Tibial nerve (tissue), 4 donors: Measurements from ENCODE around the gene MBD3L2B. TPM values are rescaled to one million over a fixed set of nuclear protein-coding genes. Genes with fewer than 3 reads are reported as not detected.

Experiments
- DNase-seq, 2 donors: peaks; one replicate each; pipeline ENCODE4 v3.0.0-alpha.2; 2019; ENCODE audit warnings: low spot score in 2 of 2
- H3K27ac ChIP-seq, 4 donors: fragments of 200-600 bp; sonication (generic) in 3 of 4; one replicate each; pipeline ENCODE4 v1.5.1; 2017 to 2019; ENCODE audit warnings: mild to moderate bottlenecking in 1 of 4
- H3K27me3 ChIP-seq, 2 donors: fragments of 200-600 bp; sonication (generic) in 1 of 2; one replicate each; pipeline versions ENCODE4 v1.5.1 to v1.6.0; 2017 to 2019
- H3K36me3 ChIP-seq, 3 donors: fragments of 200-600 bp; sonication (generic); one replicate each; pipeline ENCODE4 v1.5.1; 2018 to 2019
- H3K4me1 ChIP-seq, 4 donors: fragments of 200-600 bp; sonication (generic) in 3 of 4; one replicate each; pipeline ENCODE4 v1.5.1; 2017 to 2019
- H3K4me3 ChIP-seq, 4 donors: fragments of 200-600 bp; sonication (generic) in 3 of 4; one replicate each; pipeline ENCODE4 v1.5.1; 2017 to 2019; ENCODE audit warnings: mild to moderate bottlenecking in 1 of 4, moderate library complexity in 1 of 4
- H3K9me3 ChIP-seq, 4 donors: fragments of 200-600 bp; sonication (generic) in 3 of 4; one replicate each; pipeline ENCODE4 v1.5.1; 2017 to 2019
- EP300 ChIP-seq, 2 donors: sonication (generic); formaldehyde crosslinking; IDR thresholded peaks; one replicate each; pipeline ENCODE4 v1.6.1; 2017; ENCODE audit warnings: antibody characterized with exemption in 2 of 2, mild to moderate bottlenecking in 1 of 2
- POLR2A ChIP-seq, 2 donors: fragments of 450-650 bp; IDR thresholded peaks; one replicate each; pipeline ENCODE4 v1.6.1; 2017; ENCODE audit warnings: antibody characterized with exemption in 2 of 2, mild to moderate bottlenecking in 2 of 2, moderate library complexity in 2 of 2
- WGBS, 2 donors: methylation state at CpG; one replicate each; pipeline ENCODE4 v1.1.5; 2018; 5-methylcytosine and 5-hydroxymethylcytosine counted together
- total RNA-seq, 4 donors: library from RNA; depleted of rRNA; stranded (reverse); fragments of >200 nt; gene quantifications; one replicate each; pipeline ENCODE4 v1.1.0, GENCODE V29; 2016
- TF ChIP-seq, protein P1 (sequence below), 5 experiments: fragments of 200-600 bp in 3 of 5; fragments of 450-650 bp in 2 of 5; sonication (generic) in 3 of 5; IDR thresholded peaks; one replicate each; pipeline ENCODE4 v1.5.1; 2016 to 2019; ENCODE audit warnings: antibody characterized with exemption in 5 of 5, mild to moderate bottlenecking in 3 of 5, moderate library complexity in 2 of 5

Gene MBD3L2B
- total RNA-seq, 4 donors from 2014 or later = not detected

DNA sequence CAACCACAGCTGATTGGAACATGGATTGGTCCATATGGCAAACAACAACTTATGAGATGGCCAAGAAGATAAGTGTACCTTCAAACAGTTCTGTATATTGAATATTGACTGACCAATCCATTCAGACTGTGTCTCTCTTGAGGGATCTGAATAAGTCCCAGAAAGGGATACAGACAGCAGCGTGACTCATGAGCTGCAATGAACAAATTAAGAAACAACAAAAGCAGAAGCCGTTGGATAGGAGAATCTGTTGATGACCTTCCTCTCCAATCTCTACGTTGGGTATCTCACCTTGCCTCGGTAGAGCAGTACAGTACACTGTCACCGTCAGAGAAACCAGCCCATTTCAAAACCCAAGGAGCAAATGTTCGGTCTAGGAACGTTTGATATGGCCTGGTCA is 21.3 kb downstream of the MBD3L2B start:
- no peak overlapping the region for H3K4me3 ChIP-seq
- 66 to 75% methylated on average over 7 of the region's 7 CpGs for WGBS, 2 donors
- H3K9me3 ChIP-seq = peaks cover 0 to 3% (median 0%) of the 10 kb centered on the region in 4 donors
- no peaks in the 10 kb centered on the region for H3K27me3 ChIP-seq
- no peaks in the 10 kb centered on the region for H3K36me3 ChIP-seq
- TF ChIP-seq POLR2A (IDR thresholded peaks at IDR 0.05) = no peak
- TF ChIP-seq, protein P1, sequence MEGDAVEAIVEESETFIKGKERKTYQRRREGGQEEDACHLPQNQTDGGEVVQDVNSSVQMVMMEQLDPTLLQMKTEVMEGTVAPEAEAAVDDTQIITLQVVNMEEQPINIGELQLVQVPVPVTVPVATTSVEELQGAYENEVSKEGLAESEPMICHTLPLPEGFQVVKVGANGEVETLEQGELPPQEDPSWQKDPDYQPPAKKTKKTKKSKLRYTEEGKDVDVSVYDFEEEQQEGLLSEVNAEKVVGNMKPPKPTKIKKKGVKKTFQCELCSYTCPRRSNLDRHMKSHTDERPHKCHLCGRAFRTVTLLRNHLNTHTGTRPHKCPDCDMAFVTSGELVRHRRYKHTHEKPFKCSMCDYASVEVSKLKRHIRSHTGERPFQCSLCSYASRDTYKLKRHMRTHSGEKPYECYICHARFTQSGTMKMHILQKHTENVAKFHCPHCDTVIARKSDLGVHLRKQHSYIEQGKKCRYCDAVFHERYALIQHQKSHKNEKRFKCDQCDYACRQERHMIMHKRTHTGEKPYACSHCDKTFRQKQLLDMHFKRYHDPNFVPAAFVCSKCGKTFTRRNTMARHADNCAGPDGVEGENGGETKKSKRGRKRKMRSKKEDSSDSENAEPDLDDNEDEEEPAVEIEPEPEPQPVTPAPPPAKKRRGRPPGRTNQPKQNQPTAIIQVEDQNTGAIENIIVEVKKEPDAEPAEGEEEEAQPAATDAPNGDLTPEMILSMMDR (IDR thresholded peaks at IDR 0.05) = no peak
- no peak for TF ChIP-seq EP300 (IDR thresholded peaks at IDR 0.05)
- DNase-seq = no peak
- no peak overlapping the region for H3K27ac ChIP-seq
- H3K4me1 ChIP-seq = no peaks in the 10 kb centered on the region

DNA sequence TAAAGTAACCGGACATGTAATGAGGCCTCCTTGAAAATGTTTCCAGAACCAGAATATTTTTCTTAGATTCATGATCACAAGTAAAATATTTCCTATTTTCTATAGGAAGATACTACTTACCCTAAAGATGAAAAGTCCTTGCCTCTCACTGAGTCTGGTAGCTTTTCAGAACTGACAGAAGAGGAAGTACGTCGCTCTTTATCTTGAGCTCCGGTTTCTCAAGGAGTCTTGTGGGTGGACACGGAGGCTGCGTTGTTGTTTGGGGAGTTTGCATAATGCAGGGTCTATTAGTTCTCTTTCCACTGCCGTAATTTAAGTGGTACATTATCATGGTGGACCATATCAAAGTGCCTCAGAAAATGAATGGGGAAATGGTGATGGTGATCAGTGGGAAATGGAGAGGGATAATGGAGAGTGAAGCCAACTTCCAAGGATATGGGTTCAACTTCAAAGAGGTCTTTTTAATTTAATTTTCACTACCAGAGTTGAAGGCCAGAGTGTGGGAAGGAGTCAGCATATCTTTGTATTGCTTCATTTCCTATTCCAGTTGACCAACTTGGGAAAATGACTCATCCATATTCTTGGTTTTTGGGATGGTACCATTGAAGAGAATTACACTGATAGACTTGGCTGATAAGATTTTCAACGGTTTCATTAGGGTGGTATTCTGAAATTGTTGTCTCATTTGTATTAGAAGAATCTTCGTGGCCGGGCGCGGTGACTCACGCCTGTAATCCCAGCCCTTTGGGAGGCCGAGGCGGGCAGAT is 23.4 kb downstream of the MBD3L2B start:
- Histone ChIP-seq H3K27ac (no peak overlapping the region), H3K36me3 (no peaks in the 10 kb centered on the region), H3K4me3 (no peak overlapping the region), H3K4me1 (no peaks in the 10 kb centered on the region), H3K27me3 (no peaks in the 10 kb centered on the region), H3K9me3 (peaks cover 0 to 3% (median 0%) of the 10 kb centered on the region in 4 donors)
- WGBS, 2 donors = 83 to 87% methylated on average over 15 of the region's 15 CpGs
- DNase-seq = no peak
- TF ChIP-seq, protein P1 (IDR thresholded peaks at IDR 0.05) = no peak
- no peak for TF ChIP-seq POLR2A (IDR thresholded peaks at IDR 0.05)
- TF ChIP-seq EP300 (IDR thresholded peaks at IDR 0.05) = no peak

DNA sequence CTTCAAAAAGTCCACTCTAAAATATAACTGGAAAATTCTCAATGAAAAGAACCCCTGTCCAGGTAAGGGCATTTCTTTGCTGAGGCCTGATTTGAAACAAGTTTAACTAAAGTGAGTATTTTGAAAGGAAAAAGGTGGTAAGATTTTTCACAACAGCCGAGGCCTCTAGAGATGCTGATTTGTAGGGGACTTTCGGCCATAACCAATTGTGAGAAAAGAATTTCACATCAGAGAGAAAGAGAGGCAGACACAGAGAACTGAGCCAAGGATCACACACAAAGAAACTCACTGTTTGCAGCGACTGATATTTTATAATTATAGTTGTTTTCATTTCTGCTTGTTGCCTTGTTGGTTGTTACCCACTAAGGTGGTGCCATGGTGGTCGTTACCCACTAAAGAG is 24.4 kb downstream of the MBD3L2B start:
- TF ChIP-seq, protein P1 (IDR thresholded peaks at IDR 0.05) = no peak
- TF ChIP-seq POLR2A (IDR thresholded peaks at IDR 0.05) (no peak), EP300 (IDR thresholded peaks at IDR 0.05) (no peak)
- WGBS, 2 donors = 63 to 65% methylated on average over 4 of the region's 4 CpGs
- no peaks in the 10 kb centered on the region for H3K9me3 ChIP-seq
- H3K36me3 ChIP-seq = no peaks in the 10 kb centered on the region
- DNase-seq = no peak
- H3K27ac ChIP-seq = no peak overlapping the region
- H3K4me1 ChIP-seq = no peaks in the 10 kb centered on the region
- no peaks in the 10 kb centered on the region for H3K27me3 ChIP-seq
- H3K4me3 ChIP-seq = no peak overlapping the region

DNA sequence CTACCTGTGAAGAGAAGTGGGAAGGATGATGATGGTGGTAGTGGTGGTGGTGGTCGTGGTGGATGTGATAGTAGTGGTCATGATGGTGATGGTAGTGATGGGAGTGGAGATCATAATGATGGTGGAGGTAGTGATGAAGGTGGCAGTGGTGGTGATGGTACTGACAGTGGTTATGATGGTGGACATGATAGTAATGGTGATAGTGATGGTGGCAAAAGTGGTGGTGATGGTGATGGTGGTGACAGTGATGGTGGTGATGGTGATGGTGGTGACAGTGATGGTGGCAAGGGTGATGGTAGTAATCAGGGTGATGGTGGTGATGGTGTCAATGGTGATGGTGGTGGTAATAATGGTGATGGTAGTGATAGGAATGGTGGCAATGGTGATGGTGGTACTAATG is 26.2 kb downstream of the MBD3L2B start:
- Histone ChIP-seq H3K36me3 (no peaks in the 10 kb centered on the region), H3K9me3 (no peaks in the 10 kb centered on the region), H3K27me3 (no peaks in the 10 kb centered on the region), H3K4me3 (no peak overlapping the region), H3K27ac (no peak overlapping the region), H3K4me1 (no peaks in the 10 kb centered on the region)
- TF ChIP-seq EP300 (IDR thresholded peaks at IDR 0.05) (no peak), POLR2A (IDR thresholded peaks at IDR 0.05) (no peak)
- TF ChIP-seq, protein P1 (IDR thresholded peaks at IDR 0.05) = no peak
- WGBS, 2 donors = 68 to 72% methylated on average over 1 of the region's 1 CpG
- DNase-seq = no peak

DNA sequence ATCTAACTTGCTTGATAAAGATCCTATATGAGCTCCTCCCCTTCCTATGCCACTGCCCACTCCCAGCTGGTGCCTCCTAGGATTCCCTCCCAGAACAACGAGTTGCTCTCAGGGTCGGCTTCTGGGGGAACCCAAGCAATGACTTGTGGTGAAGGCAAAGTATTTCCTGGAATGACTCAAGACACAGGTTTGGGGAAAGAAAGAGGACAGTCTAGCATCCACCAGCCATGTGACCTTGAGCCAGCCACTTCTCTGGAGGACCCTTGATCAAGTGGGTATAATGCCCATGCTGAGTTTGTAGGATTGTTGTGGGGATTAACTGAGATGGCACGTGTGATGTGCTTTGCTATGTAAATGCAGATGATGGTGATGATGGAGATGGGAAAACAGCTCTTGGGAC is 33.0 kb downstream of the MBD3L2B start:
- DNase-seq = no peak
- TF ChIP-seq POLR2A (IDR thresholded peaks at IDR 0.05) (no peak), EP300 (IDR thresholded peaks at IDR 0.05) (no peak)
- TF ChIP-seq, protein P1 (IDR thresholded peaks at IDR 0.05) = no peak
- Histone ChIP-seq H3K27ac (no peak overlapping the region), H3K27me3 (no peaks in the 10 kb centered on the region), H3K4me1 (no peaks in the 10 kb centered on the region), H3K36me3 (no peaks in the 10 kb centered on the region), H3K9me3 (peaks cover 0 to 35% (median 3%) of the 10 kb centered on the region in 4 donors), H3K4me3 (no peak overlapping the region)
- WGBS, 2 donors = 46 to 58% methylated on average over 3 of the region's 3 CpGs
